GM03348 (cell line): ENCODE results near the gene SLC49A4.
"Not testable (repeated sequence)": the region's sequence is repeated elsewhere in the genome, so short reads cannot be mapped to it uniquely, and the experiment has no call there.

Experiments used
- DNase-seq: peaks from one replicate; pipeline ENCODE4 v3.0.0; 2012; ENCODE audit warnings: low spot score

SLC49A4 gene, protein sequence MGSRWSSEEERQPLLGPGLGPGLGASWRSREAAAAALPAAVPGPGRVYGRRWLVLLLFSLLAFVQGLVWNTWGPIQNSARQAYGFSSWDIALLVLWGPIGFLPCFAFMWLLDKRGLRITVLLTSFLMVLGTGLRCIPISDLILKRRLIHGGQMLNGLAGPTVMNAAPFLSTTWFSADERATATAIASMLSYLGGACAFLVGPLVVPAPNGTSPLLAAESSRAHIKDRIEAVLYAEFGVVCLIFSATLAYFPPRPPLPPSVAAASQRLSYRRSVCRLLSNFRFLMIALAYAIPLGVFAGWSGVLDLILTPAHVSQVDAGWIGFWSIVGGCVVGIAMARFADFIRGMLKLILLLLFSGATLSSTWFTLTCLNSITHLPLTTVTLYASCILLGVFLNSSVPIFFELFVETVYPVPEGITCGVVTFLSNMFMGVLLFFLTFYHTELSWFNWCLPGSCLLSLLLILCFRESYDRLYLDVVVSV

DNA sequence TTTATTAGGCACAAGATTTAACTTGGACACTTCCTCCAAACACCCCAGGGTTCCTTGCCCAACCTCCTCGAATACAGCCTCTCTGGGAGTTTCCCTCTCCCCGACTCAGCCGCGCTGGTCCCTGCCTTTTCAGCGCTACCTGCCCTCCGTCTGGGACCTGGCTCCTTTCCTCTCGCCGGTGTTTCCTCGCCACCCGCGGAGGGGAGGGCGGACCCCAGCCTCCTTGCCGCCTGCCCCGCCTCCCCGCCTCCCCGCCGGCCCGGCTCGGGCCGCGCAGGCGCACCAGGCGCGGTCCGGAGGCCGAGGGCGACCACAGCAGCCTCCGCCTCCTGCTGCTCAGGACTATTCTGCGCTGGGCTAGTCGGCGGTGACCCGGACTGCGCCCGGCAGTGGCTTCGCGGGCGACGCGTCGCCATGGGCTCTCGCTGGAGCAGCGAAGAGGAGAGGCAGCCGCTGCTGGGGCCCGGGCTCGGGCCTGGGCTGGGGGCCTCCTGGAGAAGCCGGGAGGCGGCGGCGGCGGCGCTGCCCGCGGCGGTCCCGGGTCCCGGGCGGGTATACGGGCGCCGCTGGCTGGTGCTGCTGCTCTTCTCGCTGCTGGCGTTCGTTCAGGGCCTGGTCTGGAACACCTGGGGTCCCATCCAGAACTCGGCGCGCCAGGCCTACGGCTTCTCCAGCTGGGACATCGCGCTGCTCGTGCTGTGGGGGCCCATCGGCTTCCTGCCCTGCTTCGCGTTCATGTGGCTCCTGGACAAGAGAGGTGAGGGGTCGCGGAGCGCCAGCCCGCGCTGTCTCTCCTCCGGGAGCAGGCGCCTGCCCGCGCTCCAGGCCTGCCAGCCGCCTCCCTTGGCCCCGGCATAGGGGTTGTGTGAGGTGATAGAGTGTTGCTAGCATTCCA lies at the start of gene SLC49A4:
SLC49A4 (plus strand) TSS at position 291 of the 895 bp plus-strand sequence; CDS start at position 415, 124 bp downstream.
- peak; percentile 98 for DNase-seq

DNA sequence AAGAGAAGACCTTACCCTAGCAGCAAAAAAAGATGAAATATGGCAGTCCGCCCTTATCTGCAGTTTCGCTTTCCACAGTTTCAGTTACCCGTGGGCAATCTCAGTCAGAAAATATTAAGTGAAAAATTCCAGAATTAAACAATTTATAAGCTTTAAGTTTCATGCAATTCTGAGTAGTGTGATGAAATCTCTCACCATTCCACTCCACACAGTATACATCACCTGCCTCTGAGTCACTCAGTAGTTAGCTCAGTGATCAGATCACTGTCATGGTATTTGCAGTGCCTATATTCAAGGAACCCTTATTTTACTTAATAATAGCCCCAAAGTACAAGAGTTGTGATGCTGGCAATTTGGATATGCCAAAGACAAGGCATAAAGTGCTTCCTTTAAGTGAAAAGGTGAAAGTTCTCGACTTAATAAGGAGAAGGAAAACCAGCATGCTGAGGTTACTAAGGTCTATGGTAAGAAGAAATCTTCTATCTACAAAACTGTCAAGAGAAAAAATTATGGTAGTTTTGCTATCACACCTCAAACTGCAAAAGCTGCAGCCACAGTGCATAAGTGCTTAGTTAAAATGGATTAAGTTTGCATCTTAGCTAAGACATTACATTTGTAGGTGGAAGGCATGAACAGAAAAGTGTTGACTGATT lies 49.4 kb upstream of the SLC49A4 start:
- DNase-seq, result peak; percentile 42

DNA sequence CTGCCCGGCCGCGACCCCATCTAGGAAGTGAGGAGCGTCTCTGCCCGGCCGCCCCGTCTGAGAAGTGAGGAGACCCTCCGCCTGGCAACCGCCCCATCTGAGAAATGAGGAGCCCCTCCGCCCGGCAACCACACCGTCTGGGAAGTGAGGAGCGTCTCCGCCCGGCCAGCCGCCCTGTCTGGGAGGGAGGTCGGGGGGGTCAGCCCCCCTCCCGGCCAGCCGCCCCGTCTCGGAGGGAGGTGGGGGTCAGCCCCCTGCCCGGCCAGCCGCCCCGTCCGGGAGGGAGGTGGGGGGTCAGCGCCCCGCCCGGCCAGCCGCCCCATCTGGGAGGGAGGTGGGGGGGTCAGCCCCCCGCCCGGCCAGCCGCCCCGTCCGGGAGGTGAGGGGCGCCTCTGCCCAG lies 47.6 kb upstream of the SLC49A4 start:
- not testable (repeated sequence) for DNase-seq

DNA sequence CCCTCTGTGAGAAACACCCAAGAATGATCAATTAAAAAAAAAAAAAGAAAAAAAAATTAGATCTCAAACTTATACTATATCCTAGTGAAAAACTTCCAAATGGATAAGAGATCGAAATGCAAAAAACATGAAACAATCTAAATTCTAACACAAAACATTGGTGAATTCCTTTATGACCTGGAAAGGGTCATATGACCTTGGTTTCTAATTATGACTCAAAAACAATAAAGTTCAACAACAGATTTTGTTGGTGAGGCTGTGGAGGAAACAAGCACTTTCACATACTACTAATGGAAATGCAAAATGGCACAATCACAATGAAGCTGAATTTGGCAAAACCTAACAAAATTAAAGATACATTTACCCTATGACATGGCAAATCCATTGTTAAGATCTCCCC lies 46.5 kb upstream of the SLC49A4 start:
- no peak for DNase-seq

DNA sequence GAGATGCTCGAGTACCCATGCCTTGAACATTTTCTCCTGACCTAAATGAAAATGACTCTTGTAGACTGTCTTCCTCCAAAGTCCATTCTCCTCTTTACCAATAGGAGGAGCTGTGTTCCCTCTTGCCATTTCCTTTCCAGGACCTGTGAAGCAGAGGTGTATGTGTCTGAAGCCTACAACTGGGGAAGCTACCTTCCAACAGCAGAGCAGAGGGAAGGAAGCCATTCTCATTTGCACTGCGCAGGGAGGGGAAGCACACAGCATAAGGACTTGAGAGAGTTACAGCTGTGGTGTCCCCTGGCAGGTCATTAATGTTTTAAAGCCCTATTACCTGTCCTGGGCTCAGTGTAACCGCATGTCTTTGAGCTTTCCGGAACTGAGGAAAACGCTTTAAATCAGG lies 39.9 kb upstream of the SLC49A4 start:
- peak; percentile 52 for DNase-seq

DNA sequence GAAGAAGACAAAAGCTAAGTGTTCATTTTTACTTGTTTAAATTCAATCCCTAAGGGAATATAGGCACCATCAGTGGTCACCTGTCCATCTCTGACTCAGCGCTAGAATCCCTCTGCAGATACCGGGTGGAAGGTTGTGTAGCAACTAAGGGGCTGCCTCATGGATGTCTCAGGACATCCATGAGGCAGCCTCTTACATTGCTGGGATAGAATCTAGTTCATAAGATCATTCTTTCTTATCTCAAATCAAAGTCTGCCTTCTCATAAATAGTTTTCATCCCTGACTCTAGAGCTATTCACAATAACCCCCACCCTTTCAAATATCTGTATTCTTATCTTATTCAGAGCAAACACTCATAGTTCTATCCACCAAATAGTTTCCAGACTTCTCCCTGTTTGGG lies 39.4 kb upstream of the SLC49A4 start:
- no peak for DNase-seq

DNA sequence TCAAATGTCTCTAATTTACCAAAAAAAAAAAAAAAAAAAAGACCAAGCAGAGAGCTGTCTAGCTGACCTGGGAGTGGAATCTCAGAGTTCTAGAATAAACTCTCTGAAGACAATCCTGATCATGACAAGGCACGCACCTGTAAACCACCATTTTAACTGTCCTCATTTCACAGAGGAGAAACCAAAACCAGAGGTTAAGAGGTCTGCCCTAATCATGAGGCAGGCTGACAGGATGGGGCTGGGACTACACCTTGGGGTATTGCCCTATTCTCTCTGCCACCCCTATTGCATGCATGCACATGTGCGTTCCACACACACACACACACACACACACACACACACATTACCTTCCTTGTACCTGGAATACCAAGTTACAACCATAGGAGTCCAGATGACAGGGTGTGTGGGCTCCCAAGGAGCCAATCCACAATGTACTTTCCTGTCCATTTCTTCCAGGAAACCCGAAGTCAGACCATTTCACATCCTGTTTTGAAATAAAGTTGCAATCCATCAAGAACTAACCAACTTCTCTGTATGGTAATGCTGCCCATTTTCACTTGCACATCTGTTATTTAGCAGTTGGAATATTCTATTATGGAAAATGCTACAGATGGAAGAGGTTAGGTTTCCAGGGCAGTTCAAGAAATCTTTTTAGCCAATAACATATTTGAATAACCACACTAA lies 35.9 kb upstream of the SLC49A4 start:
- peak; percentile 55 for DNase-seq

DNA sequence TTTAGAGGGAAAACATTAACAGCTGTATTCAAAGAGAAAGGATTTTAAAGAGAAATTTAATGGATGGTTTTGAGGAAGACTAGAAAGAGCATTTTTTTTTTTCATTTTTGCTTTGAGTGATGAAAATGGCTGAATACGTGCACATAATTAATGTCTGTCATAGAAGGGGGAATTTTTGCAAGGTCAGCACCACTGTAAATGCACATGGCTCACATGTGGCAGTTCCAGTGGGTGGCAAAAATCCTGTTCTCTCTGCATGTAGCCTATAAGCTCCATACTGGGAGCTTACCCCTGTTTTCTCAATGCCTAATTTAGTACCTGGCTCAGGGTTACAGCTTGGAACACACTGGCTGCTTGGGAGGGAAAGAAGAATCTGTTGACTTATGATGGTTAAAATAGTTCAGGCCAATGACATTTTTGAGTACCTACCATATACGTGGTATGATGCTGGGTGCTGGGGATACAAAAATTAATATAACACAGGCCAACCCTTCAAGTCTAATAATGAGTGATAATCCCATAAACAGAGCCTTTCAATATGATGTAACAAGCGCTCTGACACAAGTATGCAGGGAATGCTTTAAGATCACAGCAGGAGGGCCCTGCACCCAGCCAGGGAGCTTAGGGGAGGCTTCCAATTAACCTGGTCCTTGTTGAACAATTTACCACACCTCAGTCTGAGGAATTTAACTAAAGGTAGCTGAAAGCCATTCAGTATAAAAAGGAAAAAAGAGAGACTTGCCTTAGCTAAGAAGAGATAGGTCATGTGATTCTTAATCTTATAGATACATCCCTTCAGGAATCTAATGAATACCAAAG lies 34.2 kb upstream of the SLC49A4 start:
- DNase-seq, result peak; percentile 35

DNA sequence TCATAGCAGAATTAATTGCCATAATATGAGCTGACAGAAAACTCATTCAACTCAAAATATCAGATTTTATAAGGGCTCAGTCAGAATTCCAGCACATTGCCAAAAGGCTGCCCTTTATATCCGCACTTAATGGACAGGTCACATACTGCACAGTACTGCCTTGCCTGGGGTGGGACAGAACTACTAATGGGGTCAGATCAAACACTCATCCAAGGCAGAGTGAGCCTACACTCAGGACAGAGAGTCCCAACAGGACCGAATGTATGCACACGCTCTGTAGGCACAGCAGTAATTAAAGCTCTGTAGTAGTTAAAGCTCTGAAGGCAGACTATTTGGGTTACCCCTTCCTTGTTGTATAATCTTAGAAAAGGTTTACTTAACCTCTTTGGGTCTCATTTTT lies 28.4 kb upstream of the SLC49A4 start:
- DNase-seq, result no peak

DNA sequence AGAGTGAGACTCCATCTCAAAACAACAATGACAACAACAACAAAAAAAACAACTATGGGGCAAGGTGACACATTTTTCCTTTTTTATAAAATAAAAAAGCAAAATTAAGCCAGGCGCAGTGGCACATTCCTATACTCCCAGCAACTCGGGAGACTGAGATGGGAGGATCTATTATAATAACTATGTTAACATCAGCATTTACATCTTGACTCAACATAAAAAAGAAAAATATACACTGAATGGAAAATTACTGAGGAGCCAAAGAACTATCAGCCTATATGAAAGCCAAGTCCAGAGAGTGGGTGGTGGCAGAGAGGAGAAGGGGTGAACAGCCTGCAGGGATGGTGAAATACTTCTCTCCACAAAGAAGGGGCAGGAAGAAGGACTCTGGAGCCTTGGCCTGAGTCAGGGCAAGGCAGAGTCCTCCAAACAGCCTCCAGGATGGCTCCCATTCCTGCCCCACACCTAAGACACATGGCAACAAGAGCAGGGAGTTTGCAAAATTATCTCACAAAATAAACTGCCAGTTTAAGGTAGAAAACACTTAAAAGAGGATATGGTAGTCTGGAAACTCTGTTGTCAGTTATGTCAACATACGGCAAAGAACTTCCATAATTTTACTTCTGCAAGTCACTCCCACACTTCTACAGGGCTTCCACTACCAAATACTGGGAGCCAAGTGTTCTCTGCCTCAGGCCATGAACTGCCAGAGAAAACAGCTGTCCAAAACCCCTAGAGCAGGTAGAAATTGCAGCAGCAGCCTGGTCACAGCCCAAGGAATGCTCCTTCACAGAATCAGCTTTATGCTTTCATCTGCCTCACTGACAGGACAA lies 27.1 kb upstream of the SLC49A4 start:
- no peak for DNase-seq

DNA sequence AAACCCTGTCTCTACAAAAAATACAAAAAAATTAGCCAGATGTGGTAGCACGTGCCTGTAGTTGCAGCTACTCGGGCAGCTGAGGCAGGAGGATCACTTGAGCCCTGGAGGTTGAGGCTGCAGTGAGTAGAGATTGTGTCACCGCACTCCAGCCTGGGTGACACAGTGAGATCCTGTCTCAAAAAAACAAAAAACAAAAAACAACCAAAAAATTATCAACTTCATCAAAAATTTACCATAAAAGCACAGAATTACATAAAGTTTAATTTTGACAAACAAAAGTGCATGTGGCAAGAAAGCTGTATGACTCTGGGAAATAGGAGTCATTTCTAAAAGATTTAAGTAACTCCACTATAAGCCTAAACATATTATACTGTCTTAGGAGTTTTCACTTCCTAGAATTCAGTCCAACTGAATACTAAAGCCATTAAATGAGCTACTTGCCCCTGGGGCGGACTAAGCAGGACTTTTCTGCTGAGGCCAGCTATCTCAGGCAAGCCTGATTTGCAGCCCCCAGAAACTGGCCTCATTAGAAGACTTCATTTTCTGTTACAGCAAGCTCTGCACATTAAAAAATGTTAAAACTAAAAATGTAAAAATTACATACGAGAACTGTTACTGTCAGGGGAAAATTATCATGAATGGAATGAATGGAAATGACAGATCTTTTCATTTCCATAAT lies 24.2 kb upstream of the SLC49A4 start:
- DNase-seq, result no peak

DNA sequence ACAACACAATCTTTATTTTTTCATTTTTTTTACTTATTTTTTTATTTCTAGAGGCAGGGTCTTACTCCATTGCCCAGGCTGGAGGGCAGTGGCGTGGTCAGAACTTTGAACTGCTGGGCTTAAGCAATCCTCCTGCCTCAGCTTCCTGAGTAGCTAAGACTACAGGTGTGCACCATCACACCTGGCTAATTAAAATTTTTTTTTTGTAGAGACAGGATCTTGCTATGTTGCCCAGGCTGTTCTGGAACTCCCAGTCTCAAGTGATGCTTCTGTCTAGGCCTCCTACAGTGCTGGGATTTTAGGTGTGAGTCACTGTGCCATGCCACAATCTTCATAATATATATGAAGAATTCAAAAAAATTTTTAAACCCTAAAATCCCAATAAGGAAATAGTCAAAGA lies 22.0 kb upstream of the SLC49A4 start:
- DNase-seq, result no peak

DNA sequence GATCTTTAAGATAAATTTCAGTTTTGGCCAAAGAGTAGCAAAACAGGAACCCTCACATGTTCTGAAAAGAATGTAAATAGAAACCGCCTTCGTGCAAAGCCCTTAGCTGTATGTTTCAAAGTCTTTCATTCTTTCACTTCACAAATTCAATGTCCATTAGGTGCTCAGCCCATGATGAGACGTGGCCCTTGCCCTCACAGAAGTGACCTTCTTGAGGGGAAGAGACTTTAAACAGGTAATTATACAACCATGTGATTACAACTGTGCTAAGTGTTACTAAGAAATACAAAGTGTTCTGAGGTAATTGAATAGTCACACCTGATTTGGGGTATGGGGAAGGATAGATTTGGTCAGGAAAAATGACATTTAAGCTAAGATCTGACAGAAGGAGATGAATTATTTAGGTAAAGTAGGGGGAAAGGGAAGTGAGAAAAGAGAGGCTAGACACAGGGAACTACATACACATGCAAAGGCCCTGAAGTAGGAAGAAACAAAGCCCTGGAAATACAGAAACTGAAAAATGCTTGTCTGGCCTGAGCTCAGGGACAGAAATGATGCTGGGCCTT lies 20.8 kb upstream of the SLC49A4 start:
- no peak for DNase-seq

DNA sequence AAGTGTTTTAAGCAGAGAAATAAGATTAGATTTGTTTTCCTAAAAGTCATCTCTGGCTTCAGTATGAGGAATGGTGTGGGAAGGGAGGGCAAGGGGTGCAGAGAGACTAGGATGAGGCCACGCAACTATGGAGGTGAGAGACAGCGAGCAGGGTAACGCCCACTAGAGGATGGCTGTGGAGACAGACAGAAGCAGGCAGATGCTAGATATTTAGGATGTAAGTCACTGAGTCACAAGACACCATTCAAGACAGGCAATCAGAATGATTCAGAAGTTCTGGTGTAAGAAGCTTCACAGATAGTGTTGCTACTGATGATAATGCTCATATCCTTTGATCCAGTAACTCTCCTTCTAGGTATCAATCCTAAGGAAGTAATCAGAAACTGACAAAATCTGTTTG lies 20.3 kb upstream of the SLC49A4 start:
- peak; percentile 62 for DNase-seq

DNA sequence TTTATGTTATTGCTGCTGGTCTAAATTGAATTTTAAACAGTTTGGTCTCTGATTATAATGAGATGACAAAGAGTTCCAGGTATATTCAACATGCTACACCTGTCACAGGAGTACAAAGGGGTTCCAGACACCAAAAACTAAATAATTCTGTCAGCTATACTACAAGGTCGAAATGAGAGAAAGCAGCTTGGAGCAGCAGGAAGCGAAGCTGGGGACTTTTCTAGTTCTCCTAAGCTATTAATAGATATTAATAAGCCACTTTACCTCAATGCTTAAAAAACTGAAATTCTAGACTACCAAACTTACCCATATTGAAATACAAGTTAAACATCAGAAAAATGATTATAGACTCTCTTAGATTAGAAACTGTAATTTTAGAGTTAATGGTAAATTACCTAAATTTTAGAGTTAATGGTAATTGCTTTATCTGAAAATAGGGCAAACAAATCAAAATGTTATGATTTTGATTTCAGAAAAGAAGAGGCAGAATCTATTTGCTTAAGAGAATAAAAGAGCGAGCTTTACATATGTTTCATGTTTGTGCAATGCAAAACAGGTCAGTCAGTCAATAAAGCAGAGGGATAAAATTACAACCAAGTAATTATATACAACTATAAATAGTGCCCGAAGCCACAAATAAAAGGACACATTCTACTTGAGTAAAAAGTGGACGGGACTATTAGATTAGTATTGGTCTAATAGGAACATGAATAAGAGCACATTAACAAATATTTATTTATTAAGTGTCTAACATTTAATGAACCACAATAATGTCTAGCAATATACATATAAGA lies 18.0 kb upstream of the SLC49A4 start:
- no peak for DNase-seq

DNA sequence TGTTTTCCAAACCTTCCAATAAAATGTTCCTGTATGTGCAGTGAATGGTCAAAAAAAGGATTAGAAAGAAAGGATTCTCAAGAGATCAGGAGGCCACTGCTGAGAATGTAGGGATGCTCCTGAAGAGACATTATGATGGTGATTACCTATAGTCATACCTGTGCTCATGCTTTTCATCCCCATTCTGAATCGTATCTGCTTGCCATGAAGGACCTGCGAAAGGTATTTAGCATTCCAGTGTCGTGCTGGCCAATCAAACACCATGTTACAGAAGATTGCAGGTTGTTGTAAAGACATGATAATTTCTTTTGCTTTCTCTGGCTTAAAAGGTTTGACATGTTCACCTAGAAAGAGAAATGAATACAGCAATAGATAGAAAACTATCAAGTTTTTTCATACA lies 17.3 kb upstream of the SLC49A4 start:
- DNase-seq, result no peak

DNA sequence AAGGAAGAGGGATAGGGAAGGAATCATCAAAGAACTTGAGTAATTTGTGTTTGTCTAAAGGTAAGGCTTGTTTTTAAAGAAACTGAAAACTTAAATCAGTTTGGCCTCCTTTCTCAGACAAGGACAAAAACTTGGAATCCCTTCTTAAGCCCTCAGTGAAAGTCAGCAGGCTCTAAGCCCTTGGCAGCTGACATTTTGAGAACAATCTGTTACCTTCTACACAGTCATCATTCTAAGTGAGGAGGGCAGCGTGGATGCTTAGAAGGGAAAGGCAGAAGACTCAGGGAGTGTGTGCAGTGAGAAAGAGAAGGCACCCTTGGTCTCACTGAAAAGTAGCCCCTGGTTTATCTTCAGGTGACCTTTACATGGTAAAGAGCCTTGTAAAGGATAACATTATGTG lies 12.1 kb upstream of the SLC49A4 start:
- DNase-seq, result no peak

DNA sequence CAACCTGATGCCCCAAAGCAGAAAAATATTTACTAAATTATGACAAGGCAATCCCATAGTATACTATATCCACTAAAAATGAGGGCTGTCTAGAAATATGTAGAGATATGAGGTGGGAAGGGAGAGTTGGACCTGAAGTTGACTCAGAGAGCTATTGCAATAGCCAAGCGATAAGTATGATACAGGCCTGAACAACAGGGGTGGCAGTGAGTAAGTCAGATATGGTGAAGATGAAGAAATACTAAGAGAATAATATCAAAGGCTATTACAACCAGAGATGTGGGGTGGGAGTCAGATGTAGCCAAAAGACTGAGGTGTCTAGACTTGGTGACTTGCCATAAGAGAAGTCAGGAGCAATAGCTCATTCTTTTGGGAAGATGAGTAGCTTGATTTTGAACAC lies 10.4 kb upstream of the SLC49A4 start:
- DNase-seq, result peak; percentile 40
